HG03280 (cell line): ENCODE data around the gene PCSK7.
"Not testable (repeated sequence)": the region's sequence is repeated elsewhere in the genome, so short reads cannot be mapped to it uniquely, and the experiment has no call there.

Experiments used
- ATAC-seq: cut with Tn5 transposase; IDR thresholded peaks from one replicate; pipeline ENCODE4 v1.9.1; 2021; ENCODE audit warnings: mild to moderate bottlenecking, moderate library complexity; ENCODE audit not compliant: unreplicated experiment

PCSK7 gene

DNA sequence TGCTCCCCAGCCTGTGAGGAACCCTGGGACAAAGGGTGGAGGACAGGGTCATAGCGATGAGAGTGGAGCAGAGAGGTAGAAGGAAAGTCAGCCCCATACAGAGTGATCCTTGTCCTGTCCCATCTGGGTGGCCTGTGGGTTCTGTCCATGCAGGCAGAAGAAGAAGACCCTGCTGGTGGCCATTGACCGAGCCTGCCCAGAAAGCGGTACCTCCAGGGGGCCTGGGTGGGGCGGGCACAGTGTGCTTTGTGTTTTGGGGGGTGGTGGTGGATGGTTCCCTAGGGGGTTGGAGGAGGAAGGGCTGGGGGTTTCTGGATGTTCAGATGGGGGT is 45.5 kb downstream of the PCSK7 start:
- ATAC-seq: no peak

DNA sequence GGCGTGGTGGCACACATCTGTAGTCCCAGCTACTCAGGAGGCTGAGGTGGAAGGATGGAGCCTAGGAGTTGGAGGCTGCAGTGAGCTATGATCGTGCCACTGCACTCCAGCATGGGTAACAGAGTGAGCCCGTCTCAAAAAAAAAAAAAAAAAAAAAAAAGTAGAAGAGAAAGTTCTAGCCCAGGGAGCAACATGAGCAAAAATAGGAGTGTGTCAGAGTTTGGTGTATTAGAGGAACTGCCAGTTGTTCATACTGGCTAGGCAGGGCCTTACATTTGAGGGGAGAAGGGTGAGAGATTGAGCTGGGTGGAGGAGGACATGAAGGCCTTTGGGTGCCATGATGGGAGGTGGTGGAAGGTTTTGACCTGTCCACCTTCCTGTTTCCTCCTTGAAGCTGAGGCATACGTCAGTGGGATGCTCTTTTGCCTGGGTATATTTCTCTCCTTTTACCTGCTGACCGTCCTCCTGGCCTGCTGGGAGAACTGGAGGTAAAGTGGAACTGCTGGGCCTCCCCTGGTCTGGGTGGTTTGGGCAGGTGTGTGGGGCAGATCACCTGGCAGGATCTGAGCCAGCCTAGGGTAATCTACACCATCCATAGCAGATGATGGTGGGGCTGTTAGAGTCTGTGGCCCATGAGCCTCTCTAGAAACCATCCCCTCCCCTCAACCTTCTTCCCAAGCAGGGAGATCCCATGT is 46.0 kb downstream of the PCSK7 start:
- no peak for ATAC-seq

DNA sequence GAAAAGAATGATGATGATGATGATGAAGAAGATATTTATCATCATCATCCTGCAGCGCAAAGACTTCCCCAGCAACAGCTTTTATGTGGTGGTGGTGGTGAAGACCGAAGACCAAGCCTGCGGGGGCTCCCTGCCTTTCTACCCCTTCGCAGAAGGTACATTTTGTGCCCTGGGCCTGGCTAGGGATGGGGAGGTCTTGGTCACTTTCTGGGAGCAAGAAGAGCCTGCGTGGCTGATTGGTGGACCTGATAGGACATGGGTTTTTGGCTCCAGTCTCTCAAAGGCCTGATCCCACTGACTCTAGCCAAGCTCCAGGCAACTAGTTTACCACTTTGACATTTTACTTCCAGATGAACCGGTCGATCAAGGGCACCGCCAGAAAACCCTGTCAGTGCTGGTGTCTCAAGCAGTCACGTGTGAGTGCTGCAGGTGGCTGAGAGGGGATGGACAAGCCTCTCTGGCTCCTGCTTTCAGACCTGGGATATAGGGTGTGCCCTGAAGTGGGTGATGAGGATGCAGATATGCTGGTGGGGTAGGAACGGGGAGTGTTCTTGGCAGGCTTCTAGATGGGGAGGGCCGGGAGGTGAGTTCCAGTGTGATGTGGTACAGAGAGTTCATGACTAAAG is 48.0 kb downstream of the PCSK7 start:
- ATAC-seq: no peak

GRCh38 chr11:117183178-117183577 is 48.7 kb downstream of the PCSK7 start:
- not testable (repeated sequence) for ATAC-seq

GRCh38 chr11:117182551-117182935 is 49.3 kb downstream of the PCSK7 start:
- ATAC-seq: no peak

DNA sequence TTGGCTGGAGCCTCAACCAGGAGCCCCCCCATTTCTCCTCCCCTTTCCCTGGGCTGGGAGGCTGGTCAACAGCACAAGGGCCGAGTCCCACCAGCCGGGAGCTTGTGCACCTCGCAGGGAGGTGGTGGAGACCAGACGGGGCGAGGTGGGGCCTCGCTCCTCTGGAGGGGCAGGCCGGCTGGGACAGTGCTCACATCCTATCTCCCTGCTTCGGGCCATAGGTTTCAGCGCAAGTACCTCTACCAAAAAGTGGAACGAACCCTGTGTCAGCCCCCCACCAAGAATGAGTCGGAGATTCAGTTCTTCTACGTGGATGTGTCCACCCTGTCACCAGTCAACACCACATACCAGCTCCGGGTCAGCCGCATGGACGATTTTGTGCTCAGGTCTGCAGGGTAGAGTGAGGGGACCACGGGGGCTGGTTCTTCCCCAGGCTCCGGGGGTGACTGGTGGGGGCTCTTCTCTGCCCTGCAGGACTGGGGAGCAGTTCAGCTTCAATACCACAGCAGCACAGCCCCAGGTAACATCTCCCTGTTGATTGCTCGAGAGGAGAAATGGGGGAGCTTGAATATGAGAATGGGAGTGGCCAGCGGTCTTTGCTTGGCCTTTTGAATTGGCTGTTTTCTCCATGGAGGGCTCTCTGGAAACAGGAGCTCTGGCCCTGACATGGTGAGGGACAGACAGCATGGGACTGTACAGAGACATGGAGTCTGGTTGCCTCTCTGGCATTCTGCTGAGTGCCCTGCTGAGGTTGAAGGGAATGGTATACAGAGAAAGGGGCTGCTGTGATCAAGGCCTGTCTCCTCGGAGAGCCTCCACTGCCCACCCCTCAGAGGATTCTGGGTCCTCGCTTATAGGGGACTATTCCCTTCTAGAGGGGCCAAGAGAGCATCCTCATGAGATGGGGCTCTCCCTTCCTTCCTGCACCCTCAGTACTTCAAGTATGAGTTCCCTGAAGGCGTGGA is 50.0 kb downstream of the PCSK7 start:
- no peak for ATAC-seq

- peak; percentile 38 for ATAC-seq
Measured at GRCh38 chr11:117180661-117181585, 51.0 kb downstream of the PCSK7 start.

DNA sequence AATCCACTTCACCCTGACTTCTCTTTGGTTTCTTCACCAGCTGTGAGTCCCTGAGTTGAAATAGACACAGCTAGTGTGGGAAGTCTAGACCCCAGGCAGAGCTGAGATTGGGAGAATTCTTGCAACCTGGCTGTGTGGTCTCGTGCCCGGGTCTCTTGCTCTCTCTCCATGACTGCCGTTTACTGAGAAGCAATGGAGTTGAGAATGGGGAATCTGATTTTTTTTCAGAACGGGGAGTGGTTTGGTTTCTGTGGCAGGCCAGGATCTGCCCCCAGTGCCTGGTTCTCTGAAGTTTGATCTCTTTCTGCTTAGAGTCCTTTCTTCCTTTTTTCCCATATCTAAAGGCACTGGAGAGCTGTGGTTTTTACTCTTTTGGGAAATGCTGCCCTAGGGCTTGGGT is 51.9 kb downstream of the PCSK7 start:
- no peak for ATAC-seq

DNA sequence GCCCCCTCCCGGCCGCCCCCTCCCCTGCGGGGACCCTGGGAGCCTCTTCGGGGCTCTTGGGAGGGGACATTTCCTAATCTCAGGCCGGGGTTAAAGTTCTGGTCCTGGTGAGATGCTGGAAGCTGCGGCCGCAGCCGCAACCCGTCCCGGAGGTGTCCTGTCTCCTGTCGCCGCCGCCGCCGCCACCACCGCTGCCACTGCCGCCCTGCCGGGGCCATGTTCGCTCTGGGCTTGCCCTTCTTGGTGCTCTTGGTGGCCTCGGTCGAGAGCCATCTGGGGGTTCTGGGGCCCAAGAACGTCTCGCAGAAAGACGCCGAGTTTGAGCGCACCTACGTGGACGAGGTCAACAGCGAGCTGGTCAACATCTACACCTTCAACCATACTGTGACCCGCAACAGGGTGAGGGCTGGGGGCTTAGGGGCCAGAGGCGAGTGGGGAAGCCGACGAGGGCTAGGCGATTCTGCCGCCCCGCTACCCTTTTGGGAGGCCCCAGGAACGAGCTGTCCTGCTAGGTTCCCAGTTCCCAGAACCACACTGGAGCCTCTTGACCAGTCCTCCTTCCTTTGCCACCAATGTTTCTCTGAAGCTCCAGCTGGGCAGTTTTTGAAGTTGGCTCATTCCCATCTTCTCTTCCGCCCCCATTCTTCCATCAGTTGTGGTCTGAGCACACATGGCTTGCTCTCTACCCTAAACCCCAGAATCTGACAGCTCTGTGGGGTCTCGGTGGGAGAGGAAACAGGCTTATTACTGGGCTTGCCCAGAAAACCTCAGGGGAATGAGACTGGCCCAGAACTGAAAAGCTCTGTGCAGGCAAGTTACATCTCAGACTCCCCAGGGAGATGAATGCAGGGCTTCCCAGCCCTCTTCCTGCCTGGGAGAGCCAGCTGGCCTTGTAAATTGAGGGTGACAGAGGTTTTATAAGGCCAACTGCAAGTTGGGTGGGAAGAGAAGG is 52.5 kb downstream of the PCSK7 start:
- peak; percentile 27 for ATAC-seq

- peak; percentile 93 for ATAC-seq
Measured at GRCh38 chr11:117178210-117179034, 53.5 kb downstream of the PCSK7 start, which contains the start of gene SIDT2. Gene SIDT2 (plus strand): TSS chr11:117178743. CDS start chr11:117179264, 521 bp downstream.

DNA sequence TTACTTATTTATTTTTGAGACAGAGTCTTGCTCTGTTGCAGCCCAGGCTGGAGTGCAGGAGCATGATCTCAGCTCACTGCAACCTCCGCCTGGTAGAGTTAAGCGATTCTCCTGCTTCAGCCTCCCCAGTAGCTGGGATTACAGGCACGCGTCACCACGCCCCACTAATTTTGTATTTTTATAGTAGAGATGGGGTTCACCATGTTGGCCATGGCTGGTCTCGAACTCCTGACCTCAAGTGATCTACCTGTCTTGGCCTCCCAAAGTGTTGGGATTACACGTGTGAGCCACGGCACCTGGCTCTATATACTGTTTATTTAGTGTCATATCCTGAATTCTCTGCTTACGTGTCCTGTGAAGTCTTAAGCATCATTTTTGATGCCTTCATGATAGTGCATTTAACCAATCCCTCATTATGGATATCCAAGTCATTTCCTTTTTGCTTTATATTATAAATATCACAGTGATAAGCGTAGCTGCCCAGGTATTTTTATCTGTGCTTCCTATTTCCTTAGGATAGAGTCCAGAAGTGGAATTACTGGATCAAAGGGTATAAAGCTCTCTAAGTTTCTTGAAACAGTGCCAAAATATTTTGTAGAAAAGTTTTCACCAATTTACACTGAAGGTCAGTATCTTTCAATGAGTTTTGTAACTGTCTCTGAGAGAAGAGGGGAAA is 54.2 kb downstream of the PCSK7 start:
- no peak for ATAC-seq

DNA sequence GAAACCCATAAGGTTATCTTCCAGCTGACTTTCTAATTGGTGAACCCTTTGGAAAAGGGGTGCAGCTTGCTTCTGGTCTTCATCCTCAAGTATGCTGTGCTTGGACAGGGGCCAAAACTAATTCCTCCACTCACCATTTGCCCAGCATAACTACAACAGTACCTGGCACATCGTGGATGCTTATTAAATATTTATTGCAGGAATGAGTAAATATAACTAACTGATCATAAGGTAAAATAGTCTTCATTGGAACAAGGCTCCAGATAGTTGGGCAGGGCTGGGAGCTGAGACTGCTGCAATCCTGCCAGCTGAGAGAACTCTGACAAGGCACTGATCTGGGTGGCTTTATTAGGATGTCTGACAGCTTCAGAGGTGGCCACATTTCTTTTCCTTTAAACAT is 55.7 kb downstream of the PCSK7 start:
- no peak for ATAC-seq

- no peak for ATAC-seq
Measured at GRCh38 chr11:117175781-117176180, 56.1 kb downstream of the PCSK7 start.

GRCh38 chr11:117175104-117175503 is 56.8 kb downstream of the PCSK7 start:
- no peak for ATAC-seq

DNA sequence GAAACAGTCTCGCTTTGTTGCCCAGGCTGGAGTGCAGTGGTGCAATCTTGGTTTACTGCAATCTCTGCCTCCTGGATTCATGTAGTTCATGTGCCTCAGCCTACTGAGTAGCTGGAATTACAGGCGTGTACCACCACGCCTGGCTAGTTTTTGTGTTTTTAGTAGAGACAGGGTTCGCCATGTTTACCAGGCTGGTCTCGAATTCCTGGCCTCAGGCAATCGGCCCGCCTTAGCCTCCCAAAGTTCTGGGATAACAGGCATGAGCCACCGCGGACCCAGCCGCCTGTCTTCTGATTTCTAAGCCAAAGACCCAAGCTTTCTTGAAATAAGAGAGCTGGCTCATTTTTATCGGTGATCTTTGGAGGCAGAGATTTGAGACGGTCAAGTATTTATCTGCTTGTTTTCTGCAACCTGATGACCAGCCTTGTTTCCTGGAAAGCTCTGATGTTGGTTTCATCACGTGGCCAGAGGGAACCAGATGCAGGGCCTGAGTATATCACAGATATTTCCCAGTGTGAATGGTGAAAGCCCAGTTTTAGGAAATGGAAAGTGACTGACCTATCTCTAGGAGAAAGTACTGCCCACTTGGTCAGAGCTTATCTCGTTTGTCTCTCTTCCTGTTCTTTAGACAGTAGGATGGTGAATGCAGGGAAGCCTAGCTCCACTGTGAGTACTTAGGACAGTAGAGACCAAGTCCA is 59.0 kb downstream of the PCSK7 start:
- ATAC-seq: no peak

GRCh38 chr11:117171404-117172061 is 60.3 kb downstream of the PCSK7 start:
- ATAC-seq: no peak

DNA sequence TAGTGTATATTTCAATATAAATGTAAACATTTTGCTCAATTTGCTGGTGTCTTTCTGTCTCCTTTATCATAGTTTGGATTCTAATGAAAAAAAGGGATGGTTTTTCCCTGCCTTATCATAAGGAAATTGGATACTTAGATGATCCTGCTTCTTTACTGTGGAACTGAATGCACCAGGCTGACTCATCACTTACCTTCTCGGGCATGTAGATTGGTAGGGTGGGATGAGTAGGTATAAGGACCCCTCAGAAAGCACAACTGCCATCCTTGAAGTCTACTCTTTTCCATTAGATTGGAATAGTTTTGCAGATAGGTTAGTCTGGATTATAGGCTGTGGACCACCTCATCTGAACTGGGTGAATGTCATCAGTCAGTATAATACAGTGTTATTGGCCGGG is 60.9 kb downstream of the PCSK7 start:
- no peak for ATAC-seq
